Erythroblast (primary cell): ENCODE results near the gene CLPSL2.

Source experiments
- DNase-seq, 2 experiments: peaks; one replicate each; lab custom pipeline; 2025; lab: John Stamatoyannopoulos, UW
- GATA1 ChIP-seq: IDR thresholded peaks from 2 replicates; pipeline ENCODE4 v1.6.1; 2011; ENCODE audit warnings: low read depth, mild to moderate bottlenecking, control low read depth, low read length, moderate library complexity
- POLR2A ChIP-seq: IDR thresholded peaks from 2 replicates; pipeline ENCODE4 v1.6.1; 2011; ENCODE audit warnings: mild to moderate bottlenecking, low read length

Gene CLPSL2

DNA sequence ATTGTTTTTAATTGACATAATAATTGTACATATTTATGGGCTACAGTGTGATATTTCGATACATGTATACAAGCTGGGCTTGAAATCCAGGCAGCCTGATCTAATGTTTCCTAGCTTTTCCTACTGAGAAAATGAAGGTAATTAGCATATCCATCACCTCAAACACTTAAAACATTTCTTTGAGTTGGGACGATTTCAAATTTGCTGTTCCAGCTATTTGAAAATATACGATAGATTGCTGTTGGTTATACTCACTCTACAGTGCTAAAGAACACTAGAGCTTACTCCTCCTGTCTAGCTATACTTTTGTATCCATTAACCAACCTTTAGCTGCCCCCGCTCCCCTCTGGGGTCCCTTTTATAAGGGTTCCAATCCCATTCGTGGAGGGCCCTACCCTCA is 33.4 kb downstream of the CLPSL2 start:
- no peak for DNase-seq
- TF ChIP-seq GATA1: no peak
- no peak for TF ChIP-seq POLR2A

DNA sequence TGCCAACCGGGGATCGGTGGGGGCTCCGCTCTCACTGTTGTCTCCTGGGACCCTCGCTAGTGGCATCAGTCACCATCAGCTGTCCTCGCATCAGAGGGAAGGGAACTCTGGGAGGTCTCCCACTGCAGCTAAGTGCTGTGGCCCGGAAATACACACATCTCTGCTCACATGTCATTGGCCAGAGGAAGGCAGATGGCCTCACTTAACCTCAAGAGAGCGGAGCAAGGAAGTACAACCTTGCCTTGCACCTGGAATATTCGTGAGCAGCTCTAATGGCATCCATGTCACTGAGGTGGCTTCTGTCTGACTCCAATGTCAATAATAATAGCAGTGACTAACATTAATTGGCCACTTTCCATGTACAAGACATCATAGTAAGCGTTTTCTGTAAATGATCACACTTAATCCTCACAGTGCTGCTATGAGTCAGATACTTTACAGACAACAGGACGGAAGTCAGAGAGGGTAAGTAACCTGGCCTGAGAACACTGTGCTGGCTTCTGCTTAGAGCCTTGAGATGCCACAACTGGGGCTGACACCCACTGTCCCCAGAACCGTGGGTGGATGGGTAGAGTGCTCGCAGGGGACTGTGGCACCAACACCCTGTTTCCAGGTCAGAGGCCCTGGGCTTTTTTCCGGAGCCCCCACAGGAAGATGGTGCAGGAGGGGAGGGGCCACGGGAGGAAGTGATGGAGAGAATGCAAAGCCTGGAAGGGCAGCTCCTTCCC is 34.7 kb downstream of the CLPSL2 start:
- DNase-seq: no peak
- no peak for TF ChIP-seq GATA1
- TF ChIP-seq POLR2A: no peak

DNA sequence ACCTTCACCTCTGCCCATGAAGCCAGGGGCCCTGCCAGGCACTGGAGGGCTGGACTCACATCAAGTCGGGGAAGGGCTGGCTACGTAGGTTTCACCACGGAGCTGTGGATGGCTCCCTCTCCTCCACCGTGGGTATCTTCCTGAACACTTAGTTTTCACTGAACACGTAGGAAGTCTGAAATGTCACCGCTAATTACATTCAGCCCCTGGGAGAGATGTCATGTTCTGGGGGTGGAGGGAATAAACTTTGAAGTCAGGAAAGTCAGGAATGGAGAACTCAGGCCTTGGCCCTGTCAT is 35.2 kb downstream of the CLPSL2 start:
- no peak for DNase-seq
- TF ChIP-seq POLR2A (no peak), GATA1 (no peak)

DNA sequence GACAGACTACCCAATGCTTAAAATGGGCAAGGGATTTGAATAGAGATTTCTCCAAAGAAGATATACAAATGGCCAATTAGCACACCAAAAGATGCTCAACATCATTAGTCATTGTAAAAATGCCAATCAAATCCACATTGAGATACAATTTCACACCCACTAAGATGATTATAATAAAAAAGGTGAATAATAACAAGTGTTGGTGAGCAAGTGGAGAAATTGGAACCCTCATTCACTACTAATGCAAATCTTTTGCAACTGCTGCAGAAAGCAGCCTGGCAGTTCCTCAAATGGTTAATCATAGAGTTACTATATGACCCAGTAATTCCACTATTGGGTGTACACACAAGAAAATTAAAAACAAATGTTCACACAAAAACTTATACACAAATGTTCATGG is 41.1 kb downstream of the CLPSL2 start:
- TF ChIP-seq GATA1 (no peak), POLR2A (no peak)
- DNase-seq: no peak

DNA sequence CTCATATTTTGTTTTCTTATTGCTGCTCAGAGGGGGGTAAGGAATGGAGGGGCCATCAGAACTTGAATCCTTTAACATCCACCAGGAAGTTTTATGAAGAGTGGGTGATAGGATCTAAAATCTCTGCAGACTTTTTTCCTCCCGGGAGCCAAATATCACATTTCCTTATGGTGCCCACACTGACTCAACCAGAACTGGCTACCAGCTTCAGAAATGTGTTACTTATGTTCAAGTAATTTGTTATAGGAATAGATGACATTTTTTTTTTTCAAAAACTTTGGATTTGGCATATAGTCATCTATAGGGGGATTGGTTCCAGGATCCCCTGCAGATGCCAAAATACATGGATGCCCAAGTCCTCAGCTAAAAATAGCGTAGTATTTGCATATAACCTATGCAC is 47.2 kb downstream of the CLPSL2 start:
- DNase-seq: no peak
- TF ChIP-seq POLR2A (no peak), GATA1 (no peak)

DNA sequence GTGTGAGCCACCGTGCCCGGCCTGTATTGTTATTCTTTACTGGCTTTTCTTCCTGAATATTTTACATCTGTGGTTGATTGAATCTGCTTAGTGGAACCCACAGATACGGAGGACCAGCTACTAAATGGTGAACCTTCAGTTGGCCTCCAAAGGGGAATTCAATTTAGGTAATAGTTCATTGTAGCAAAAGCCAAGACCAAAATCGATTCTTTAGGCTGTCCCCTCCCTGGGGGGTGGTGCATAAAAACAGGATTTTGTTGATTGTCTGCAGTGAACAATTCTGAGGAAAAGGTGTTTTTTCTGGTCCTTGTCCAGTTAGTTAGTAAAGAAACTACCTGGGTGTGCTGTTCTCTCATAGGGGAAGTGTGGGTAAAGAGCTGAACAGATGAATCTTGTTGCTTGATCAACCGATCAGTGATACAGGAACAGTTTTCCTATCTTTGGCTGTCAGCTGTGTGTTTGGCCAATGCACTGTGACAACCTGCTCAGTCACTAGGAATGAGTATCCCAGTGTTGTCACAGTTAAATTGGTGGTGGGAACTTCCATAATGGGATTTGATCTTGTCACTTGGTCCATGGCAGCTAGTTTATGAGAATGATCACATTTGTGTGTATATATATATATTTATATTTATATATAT is 48.3 kb downstream of the CLPSL2 start:
- TF ChIP-seq GATA1: no peak
- TF ChIP-seq POLR2A: no peak
- no peak for DNase-seq
